Fibroblast of villous mesenchyme (primary cell): ENCODE measurements around the gene CCDC121. TPM values are rescaled to one million over a fixed set of nuclear protein-coding genes. Genes with fewer than 3 reads are reported as not detected.

Source experiments
- DNase-seq: peaks from one replicate; pipeline ENCODE4 v3.0.0-alpha.2; 2010; ENCODE audit warnings: low read depth
- H3K4me3 ChIP-seq: 2 replicates; pipeline ENCODE4 v1.5.1; 2011; ENCODE audit warnings: low read depth, mild to moderate bottlenecking, low read length
- total RNA-seq: library from RNA; depleted of rRNA; stranded (reverse); fragments of >200 nt; gene quantifications from 2 replicates; pipeline ENCODE4 v1.2.3, GENCODE V29; 2012
- TF ChIP-seq, protein P1 (sequence below): IDR thresholded peaks from 2 replicates; pipeline ENCODE4 v1.5.1; 2012; ENCODE audit warnings: low read depth, mild to moderate bottlenecking, low read length; ENCODE audit not compliant: insufficient read depth

Gene CCDC121
- total RNA-seq, 1 donor = 1.3 TPM

DNA sequence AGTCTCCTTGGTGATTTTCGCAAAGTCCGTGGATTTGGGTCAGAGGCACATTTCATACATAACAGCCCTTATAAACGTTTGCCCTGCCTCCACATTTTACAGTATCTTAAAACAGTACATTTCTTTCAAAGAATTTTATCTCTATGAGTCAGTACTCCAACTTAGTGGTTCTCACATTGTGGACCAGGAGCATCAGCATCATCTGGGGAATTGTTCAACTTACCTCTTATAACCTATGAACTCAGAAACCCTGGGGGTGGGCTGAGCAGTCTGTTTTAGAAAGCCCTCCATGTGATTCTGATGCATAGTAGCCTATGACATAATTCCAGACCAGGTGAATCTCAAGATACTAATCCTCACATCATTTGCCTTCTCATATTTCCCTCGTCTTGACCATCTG lies 22.2 kb upstream of the CCDC121 start:
- no peak for DNase-seq
- TF ChIP-seq, protein P1, sequence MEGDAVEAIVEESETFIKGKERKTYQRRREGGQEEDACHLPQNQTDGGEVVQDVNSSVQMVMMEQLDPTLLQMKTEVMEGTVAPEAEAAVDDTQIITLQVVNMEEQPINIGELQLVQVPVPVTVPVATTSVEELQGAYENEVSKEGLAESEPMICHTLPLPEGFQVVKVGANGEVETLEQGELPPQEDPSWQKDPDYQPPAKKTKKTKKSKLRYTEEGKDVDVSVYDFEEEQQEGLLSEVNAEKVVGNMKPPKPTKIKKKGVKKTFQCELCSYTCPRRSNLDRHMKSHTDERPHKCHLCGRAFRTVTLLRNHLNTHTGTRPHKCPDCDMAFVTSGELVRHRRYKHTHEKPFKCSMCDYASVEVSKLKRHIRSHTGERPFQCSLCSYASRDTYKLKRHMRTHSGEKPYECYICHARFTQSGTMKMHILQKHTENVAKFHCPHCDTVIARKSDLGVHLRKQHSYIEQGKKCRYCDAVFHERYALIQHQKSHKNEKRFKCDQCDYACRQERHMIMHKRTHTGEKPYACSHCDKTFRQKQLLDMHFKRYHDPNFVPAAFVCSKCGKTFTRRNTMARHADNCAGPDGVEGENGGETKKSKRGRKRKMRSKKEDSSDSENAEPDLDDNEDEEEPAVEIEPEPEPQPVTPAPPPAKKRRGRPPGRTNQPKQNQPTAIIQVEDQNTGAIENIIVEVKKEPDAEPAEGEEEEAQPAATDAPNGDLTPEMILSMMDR = no peak
- no peak overlapping the region for H3K4me3 ChIP-seq

DNA sequence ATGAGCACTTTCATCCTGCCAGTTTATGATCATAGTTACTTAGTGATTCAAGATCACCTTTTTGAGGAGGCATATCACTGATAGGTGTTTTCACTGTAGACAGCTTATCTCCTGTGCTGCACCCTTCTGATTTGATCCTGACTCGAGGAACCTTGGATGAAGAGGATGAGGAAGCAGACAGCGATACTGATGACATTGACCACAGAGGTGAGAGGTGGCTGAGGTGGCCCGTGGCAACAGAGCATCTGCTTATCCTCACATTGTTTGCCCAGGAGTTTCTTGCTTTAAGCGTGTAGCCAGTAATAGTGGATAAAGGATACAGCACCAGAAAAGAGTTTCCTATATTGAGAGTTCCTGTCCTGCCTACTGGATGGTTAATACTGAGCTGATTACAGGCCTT lies 18.9 kb upstream of the CCDC121 start:
- DNase-seq = no peak
- TF ChIP-seq, protein P1 = no peak
- H3K4me3 ChIP-seq = no peak overlapping the region

DNA sequence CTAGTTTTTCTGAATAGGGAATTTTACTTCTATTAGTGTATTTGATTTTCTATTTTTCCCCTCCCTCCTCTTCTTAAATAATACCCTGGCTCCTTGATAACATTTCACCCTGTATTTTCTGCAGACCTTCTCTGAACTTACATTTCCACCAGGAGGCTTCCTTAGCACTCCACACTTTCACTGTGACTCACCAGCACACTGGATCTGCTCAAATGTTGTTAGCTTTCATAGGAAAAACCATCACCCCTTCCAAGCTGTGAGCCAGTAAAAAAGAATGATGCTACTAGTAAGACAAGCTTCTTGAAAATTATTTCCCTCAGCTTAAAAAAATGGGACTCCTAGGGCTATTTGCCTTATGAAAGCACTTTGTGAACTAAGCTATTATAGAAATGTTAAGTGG lies 18.5 kb upstream of the CCDC121 start:
- DNase-seq = no peak
- TF ChIP-seq, protein P1 = no peak
- no peak overlapping the region for H3K4me3 ChIP-seq

DNA sequence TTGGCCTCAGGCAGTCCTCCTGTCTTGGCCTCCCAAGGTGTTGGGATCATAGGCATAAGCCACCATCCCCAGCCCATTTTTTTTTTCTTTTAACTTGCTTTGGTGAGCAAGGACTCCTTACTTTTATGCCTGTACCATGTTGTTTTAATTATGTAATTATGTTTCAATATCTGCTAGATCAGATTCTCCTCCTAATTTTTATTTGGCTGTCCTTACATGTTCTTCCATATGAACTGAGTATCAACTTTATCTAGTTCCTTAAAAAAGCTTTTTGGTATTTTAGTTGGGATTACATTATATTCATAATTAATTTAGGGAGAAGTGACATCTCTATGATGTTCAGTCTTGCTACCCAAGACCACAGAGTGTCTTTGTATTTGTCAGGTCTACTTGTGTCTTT lies 16.4 kb upstream of the CCDC121 start:
- TF ChIP-seq, protein P1 = no peak
- no peak for DNase-seq
- H3K4me3 ChIP-seq = no peak overlapping the region

DNA sequence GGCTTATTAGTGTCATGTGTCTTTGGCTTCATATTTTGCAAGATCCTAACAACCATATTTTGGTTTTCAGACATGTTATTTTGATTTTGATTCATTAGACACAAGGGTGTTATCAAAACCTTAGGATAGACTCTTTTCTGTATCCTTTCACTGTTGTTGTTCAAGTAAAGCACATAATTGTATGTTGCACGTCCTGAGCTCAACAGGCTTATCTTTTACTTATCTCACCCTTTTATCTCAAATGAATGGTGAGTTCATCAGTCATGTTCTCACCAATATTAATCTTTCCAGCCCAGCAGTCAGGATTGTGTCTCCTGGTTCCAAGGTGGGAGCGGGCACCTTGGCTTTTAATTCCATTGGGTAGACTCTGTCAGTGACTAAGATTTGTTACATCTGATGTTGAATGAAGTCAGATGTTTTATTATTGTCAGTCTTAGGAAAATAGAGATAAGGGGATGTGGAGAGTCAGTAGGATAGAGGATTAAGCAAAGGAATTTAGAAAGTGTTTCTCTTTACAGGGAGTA lies 12.0 kb upstream of the CCDC121 start:
- no peak for DNase-seq
- no peak overlapping the region for H3K4me3 ChIP-seq

DNA sequence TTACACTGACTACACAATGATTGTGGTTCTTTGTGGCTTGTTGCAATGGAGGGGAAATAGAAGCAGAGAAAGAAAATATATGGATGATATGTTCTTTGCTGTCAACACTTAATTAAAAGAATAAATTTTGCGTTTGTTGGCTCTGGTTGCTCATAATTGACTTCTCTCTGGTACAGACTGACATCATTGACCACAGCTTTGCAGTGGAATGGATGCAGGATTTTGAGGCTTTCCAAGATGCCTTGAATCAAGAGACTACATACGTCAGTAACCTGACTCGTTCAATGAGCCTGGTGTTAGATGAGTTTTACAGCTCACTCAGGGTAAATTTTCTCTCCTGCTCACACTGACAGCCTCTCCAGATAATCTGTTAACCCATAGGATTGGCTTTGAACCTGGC lies 9.9 kb upstream of the CCDC121 start:
- DNase-seq = no peak
- TF ChIP-seq, protein P1 = no peak
- no peak overlapping the region for H3K4me3 ChIP-seq

More for the DNA sequence above, 12.0 kb upstream of the CCDC121 start:
- TF ChIP-seq, protein P1 = no peak

DNA sequence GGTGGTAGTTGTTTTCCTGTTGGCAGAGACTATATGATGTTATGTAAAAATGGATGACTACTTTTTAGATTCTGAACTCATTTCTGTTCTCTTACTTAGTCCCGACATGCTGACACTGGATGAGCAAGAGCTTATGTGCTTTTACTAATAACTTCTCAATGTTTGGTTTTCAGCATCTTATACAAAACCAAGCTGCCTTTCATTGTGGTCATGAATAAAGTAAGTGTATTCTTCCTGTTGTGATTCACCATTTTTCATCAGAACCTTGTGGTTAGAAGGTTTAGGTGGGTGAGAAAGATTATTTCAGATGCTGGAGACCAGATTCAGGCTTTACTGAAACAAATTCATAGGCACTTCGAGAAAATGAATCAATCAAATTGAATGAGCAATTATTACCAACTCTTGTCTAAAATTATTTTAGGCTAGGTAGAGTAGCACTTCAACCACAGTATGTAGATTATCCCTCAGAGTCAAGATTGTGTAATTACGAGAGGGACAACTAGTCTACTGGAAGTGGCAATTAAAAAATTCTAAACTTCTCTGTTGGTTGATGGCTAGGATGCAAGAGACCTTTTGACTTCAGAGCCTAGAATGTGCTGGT lies 9.3 kb upstream of the CCDC121 start:
- no peak for DNase-seq
- TF ChIP-seq, protein P1 = no peak
- no peak overlapping the region for H3K4me3 ChIP-seq
